Suprapubic skin (tissue), 4 donors: ENCODE measurements around the gene PLA1A.

ENCODE experiments used
- POLR2A ChIP-seq, 2 donors: fragments of 450-650 bp; IDR thresholded peaks; one replicate each; pipeline ENCODE4 v1.6.1; 2017; ENCODE audit warnings: antibody characterized with exemption in 2 of 2, mild to moderate bottlenecking in 2 of 2, moderate library complexity in 2 of 2
- POLR2AphosphoS5 ChIP-seq, 3 donors: sonication (generic); formaldehyde crosslinking; IDR thresholded peaks; one replicate each; pipeline ENCODE4 v1.6.1; 2017; ENCODE audit warnings: antibody characterized with exemption in 3 of 3
- TF ChIP-seq, protein P1 (sequence below), 2 donors: fragments of 200-600 bp in 1 of 2; fragments of 450-650 bp in 1 of 2; sonication (generic) in 1 of 2; IDR thresholded peaks; one replicate each; pipeline ENCODE4 v1.5.1; 2016 to 2019; ENCODE audit warnings: antibody characterized with exemption in 2 of 2, mild to moderate bottlenecking in 1 of 2, moderate library complexity in 1 of 2

DNA sequence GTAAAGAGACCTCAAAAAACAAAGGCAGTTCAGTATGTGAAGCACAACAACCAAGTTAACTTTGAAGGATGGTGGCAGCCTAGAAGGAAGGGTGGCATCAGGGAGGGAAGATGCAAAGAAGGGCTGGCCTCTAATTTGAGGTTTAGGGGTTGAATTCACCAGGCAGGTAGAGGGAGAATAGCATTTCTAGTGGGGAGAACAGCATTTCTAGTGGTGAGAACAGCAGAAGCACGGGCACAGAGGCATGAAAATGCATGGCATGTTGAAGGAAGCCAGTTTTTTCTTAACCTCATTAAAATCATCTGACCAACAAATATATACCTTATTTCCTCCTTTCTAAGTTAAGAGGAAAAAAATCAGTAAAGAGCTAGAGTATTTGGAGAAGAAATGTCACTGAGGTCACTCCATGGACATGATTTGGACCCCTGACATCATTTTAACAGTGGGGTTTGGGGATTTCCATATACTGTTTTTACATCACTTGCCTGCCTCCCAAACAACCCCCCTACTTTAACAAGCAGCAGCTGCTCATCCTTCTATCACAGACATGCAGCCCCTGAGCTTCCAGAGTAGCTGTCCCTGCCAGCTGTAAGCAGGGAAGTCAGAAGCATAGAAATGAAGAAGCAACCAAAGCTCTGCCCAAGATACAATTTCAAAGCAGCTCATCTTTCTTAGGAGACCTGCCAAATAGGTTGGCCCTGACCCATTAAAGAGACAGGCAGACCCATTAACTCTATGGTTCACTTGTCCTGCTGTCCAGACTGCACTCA is 65.1 kb downstream of the PLA1A start:
- TF ChIP-seq, protein P1, sequence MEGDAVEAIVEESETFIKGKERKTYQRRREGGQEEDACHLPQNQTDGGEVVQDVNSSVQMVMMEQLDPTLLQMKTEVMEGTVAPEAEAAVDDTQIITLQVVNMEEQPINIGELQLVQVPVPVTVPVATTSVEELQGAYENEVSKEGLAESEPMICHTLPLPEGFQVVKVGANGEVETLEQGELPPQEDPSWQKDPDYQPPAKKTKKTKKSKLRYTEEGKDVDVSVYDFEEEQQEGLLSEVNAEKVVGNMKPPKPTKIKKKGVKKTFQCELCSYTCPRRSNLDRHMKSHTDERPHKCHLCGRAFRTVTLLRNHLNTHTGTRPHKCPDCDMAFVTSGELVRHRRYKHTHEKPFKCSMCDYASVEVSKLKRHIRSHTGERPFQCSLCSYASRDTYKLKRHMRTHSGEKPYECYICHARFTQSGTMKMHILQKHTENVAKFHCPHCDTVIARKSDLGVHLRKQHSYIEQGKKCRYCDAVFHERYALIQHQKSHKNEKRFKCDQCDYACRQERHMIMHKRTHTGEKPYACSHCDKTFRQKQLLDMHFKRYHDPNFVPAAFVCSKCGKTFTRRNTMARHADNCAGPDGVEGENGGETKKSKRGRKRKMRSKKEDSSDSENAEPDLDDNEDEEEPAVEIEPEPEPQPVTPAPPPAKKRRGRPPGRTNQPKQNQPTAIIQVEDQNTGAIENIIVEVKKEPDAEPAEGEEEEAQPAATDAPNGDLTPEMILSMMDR (IDR thresholded peaks at IDR 0.05) = no peak
- TF ChIP-seq POLR2A (IDR thresholded peaks at IDR 0.05) (no peak), POLR2AphosphoS5 (IDR thresholded peaks at IDR 0.05) (no peak)
